Dedifferentiated amniotic fluid mesenchymal stem cell (primary cell): ENCODE data around the gene FTO.
"Not testable (repeated sequence)": the region's sequence is repeated elsewhere in the genome, so short reads cannot be mapped to it uniquely, and the experiment has no call there.

Experiments used
- DNase-seq: peaks from one replicate; pipeline ENCODE4 v3.0.0-alpha.2; 2016; ENCODE audit errors: extremely low spot score

Gene FTO

DNA sequence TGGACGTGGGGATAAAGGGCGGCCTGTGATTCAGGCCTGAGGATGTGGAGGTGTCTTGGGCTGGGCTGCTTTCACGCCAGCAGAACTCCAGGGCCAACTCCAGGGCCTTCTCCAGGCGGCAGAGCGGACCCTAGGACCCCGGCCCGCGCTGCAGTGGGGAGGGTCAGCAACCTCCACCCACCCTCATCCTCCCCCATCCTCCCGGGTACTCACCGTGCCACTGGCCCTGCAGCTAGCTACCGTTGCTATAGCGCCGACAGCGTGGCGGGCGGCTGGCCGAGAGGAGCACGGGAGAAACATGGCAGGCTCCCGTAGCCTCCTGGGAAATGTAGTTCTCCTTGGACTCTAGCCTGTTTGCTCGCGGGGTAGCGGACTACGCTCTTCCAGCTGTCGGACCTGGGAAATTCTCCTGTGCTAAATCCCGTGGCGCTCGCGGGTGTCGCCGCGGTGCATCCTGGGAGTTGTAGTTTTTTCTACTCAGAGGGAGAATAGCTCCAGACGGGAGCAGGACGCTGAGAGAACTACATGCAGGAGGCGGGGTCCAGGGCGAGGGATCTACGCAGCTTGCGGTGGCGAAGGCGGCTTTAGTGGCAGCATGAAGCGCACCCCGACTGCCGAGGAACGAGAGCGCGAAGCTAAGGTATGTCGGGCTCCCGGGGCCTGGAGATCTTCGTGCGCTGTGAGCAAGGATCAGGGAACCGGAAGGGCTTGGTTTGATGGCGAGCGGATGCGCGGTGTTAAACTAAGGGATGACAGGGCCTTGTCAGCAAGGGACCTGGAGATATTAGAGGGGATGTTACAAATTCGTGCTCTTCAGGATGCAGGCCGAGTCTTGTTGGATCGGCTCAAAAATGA is at the start of gene FTO, which contains the start of gene RPGRIP1L:
Gene FTO (plus strand): TSS at position 567 of the 855 bp plus-strand sequence.
Gene RPGRIP1L (minus strand): TSS at position 270 of the 855 bp plus-strand sequence. CDS start 3,136 bp downstream, outside the sequence.
- DNase-seq: peak; percentile 99

DNA sequence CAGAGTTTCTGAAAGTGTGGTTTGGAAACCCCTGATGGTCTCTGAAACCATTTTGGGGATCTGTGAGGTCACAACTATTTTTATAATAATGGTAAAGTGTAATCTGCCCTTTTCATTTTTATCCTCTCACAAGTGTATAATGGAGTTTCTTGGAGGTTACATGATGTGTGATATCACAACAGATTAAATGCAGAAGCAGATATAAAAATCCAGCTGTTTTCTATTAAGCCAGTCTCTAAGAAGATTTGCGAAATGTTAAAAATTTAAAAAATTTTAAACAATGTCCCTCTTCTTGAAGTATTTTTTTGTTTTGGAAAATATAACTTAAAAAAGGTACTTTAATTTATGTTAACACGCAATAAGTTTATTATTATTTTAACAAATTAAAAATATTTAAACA is 49.0 kb upstream of the FTO start:
- DNase-seq: no peak

DNA sequence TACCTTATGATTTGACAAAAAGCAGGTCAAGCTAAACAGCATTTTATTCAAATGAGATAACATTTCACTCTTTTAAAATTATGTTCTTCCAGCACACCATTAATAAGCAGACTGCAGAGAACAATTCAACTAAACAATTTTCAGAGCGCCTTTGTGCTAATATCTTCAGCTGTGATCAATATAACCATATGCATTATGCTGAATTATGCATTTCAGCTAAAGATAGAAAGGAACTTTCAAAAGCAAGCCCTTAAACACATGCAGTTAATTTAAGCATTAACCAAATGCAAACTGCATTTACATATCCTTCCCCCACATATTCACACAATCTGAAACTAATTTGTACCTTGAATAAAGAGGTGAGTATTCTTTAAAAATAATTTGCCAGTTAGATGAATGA is 41.9 kb upstream of the FTO start:
- DNase-seq: no peak

DNA sequence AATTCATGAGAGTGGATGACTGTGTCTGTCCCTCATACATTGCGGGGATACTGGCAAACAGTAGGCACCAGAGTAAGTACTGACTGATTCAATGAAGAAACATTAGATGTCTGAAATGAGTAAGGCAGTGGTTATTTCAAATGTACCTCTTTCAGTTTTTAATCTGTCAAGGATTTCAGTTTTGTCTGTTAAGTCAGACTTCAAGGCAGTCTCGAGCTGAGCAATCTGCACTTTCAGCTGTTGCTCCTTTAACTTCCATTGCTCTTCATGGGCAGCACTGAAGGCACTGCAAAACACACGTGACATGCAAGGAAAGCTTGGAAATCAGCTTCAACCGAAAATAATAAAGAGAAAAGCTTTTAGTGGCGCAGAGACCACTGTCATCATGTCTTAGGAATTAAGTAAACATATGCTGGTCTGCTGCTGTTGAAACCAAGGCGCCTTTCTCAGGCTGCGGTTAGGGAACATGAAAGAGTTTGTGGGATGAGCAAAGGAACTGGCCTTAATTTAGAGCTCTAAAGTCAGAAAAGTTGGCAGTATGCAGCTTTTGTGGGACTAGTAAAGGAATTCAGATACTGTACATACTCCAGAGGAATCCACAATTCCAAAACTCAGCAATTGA is 39.1 kb upstream of the FTO start:
- DNase-seq: peak; percentile 70

DNA sequence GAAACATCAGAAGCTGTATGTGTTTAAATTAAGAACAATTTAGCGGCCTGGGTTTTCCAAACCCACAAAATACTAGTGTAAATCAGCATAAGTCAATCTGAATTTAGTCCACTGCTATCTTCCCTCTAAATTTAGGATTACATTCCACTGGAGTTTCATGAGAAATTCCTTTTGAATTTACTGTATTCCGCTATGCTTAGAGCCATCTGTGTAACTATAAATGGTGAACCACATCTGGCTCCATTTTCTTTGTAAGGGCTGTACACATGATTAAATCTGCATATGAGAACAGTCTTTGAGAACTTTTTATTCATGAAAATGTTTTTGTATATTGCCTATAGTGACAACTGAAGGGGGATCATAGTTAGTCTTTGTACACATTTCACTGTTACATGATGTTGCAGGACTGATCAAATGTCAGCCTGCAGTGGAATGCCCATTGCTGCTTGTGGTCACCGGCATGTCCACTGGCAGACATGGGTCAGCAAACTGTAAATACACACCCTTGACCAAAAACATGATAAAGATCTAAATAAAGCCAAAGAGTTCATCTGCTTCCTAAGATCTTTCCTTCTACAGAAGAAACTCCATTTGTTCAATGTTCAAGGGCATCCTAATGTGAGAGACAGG is 37.1 kb upstream of the FTO start:
- peak; percentile 39 for DNase-seq

DNA sequence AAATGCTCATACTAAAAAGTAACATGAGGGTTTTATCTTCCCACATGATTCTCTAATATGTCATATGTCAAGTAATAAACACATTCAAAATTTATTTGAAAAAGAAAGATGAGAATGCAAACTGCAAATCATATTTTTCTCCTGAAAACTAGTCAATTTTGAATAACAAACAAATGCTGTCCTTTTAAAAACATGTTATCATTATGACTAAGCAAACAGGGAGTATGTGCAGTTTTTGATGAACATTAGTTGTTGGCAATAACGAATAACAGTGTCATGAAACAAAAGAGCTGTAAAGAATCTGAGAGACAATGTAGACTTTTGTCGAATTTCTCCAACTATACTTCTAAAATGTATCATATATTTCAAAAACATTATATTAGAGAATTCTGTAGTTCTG is 35.1 kb upstream of the FTO start:
- no peak for DNase-seq

DNA sequence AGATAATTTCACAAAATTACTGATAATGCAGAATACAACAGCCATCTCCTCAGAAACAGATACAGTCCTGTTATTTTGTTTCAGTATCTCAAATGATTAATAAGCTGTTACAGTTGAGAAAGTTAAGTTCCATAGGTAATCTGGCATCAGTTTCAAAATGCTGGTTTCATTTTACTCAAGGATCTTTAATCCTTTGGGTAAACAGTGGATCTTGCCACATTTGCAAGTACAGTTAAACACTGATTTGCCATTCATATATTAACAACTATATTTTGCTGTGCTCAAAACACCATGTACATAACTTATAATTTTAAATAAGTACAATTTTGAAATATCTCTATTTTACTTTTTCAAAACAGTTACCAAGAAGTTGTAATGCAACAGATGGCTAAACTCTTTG is 31.5 kb upstream of the FTO start:
- DNase-seq: no peak

DNA sequence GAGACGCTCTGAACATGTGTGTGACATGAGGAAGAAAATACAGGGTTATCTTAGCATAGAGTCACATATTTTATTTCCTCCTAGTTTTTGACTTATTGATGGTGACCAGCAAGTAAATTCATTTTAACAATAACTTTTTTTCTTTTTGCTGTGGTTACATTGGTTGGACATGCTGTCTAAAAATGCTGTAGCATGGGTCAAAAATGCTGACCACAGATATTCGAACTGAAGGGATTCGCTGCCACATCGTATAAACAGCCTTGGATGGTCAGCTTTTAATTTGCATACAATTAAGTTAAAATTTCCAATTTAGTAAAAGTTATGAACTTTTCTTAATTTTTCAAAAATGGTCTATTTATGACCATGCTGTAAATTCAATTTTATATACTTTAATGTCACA is 30.8 kb upstream of the FTO start:
- DNase-seq: no peak

DNA sequence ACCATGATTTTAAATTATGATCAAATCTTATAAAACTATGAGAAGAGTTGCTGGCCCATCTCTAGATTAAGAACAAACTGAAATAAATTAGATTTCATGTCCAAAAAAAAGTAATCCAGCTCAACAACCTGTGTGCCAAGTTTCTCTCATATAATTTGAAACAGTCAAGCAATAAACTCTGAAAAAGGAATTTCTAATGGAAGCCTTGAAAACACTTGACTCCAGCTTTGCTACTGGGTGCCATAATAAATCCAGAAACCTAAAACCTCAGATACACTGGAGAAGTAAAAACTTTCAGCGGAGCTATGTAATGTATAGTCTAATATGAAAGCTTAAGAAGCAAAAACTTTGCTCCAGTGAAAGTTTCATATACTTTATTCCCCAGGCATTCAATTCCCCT is 25.8 kb upstream of the FTO start:
- DNase-seq: no peak

DNA sequence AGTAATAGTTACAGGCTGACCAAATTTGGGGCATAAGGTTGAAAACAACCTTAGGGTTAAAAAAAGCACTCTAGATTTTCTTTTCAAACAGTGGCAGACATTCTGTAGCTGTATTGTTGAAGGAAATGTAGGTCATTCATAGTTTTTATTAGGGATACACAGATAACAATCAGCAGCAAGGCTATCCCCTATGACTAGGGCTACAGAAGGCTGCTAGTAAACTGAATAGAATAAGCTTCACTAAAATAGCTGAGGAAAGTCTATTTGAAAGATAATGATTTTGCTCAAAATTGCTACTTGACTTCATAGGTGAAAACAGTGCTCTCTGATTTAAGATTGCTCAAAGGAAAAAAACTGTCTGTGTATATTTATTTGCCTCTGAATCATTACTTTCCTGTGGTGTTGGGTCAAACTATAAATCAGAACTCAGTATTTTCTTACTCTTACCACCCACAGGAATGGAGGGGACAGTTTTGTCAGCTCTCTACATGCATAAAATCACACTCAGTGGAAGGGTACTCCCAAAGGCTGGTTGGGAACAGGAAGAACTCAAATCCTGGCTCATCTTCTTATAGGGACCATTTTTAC is 25.1 kb upstream of the FTO start:
- no peak for DNase-seq

DNA sequence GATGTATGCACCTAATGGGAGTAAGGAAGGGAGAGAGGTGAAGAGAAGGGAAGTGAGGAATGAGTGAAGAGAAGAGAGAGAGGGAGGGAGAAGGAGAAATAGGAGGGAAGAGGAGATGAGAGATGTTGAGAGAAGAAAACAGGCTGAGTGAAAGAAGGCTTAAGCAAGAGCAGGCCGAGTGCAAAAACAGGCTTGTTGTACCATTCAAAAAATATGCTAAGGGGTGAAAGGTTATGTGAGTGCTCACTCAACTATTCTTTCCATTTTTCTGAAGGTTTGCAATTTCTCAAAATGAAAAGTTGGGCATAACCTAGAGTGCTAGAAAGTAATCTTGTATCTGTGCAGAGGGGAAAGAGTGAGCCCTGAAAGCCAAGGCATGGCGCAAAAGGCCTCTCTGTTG is 23.2 kb upstream of the FTO start:
- DNase-seq: no peak

DNA sequence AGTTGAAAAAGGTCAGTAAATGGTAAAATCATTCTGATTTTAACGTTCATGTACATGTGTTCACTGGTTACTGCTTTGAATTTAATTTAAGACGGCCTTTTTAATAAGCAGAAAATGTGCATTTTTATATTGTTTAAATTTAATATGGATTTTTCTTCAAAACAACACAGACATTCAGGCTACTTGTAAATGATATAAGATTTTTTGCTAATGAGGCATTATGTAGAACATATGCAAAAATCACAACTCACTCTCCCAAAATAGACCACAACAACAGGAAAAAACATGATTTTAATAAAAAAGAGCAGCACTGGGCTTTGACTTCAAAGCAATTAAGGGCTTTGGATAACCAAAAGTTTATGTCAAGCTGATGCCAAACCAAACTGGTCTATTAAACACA is 22.6 kb upstream of the FTO start:
- no peak for DNase-seq

DNA sequence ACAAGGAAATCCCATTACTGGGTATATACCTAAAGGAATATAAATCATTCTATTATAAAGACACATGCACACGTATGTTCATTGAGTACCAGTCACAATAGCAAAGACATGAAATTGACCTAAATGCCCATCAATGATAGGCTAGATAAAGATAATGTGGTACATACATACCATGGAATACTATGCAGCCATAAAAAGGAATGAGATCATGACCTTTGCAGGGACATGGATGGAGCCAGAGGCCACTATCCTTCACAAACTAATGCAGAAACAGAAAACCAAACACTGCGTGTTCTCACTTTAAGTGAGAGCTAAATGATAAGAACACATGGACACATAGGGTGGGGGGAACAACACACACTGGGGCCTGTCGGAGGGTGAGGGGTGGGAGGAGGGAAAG is 18.6 kb upstream of the FTO start:
- DNase-seq: not testable (repeated sequence)

DNA sequence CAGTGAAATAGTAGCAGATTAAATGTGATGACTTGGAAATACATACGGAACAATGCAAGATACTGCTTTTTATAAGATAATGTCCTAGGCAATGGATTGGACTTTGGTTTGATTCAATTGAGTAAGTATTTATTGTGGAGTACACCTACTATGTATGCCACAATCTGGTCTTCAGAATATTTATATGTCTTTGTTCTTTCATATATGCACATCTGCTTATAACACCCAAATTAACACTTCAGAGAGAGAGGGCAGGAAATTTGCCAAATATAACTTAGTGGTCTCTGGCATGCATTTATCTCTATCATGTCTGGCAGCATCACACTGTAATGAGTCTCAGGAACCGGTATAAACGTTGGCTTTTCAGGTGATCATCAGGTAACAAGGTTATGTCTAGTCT is 17.2 kb upstream of the FTO start:
- no peak for DNase-seq

DNA sequence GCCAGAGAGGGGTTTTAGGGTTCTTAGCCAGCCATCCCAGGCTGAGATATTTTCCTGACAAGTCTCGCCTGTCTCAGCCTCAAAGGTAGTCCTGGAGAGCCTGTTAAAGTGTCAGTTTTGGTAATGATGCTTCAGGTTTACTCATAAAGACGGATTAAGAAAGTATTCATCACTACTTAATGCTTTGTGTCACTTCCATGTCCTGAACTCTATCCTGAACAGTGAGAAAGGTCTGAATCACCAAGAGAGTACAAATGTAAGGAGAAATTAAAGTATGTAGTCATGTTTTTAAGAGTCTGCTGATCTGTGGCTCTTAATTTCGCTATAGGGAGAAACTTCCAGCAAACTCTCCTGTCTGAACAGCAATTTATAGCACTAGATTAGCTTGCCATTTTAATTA is 14.3 kb upstream of the FTO start:
- DNase-seq: no peak

DNA sequence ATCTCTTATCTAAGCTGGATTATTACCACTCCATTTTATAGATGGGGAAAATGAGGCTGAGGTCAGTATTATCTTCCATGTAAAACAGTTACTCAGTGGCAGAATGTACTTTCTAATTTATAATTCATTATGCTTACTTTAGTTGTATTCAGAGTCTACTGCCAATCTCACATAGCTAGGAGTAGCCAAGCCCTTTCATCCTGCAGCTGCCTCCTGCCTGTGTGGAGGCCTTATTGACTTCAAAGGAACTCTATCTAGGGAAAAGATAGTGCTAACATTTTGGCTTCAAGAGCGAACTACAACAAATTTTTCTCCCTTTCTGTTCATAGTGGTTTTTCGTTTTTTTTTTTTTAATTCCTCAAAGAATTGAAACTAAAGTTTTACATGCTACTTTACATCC is 13.2 kb upstream of the FTO start:
- DNase-seq: no peak

DNA sequence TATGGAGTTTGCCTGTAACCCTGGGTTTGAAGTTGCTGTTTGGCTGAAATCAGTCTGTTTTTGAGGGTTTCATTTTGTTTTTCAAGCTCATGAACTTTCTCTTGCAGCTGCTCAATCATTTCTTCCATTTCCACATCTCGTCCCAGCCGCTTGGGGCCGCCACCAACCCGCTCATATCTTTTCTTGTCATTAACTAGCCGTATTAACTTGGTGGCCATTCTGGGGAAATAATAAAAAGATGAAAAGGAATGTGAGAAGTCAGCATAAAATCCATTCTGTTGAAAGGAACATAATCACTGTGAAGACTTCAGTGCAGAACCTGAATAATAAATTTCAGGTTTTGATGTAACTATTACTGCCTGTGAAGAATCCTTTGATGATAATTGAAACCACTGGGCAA is 11.8 kb upstream of the FTO start:
- DNase-seq: no peak

DNA sequence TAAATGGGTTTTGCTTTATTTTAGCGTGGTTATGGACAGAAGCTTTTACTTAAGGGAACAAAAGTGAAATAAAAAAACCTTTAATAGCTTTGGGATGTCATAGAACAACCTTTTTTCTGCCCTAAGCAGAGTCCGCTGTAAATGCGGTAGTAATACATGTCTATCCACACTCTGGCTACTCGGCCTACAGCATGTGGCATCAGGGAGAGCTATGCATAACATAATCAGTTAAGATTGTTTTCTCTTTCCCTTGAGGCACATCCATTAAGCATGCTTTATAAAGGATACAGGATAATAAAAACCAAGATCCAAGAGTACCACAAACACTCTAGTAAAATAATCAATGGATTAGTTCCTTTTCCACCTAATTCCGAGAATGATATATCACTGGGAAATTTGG is 10.6 kb upstream of the FTO start:
- DNase-seq: no peak

DNA sequence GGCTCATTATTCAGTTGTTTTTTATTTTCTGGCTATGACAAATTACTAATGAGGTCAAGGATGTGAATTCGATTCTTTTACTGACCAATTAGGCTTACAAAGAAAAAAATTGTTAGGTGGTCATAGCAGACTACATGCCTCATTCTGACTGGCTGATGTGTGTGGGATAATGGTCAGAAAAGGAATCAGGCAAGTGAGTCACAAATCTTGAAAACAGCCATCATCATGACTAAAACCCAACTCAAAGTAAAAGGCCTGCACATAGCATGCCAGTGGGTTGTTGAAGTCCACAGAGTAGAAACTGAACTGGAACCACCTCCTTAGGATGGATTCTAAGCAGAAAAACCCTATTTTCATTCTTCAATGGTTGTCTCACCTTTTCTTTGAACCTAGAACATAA is 8.9 kb upstream of the FTO start:
- DNase-seq: peak; percentile 35

DNA sequence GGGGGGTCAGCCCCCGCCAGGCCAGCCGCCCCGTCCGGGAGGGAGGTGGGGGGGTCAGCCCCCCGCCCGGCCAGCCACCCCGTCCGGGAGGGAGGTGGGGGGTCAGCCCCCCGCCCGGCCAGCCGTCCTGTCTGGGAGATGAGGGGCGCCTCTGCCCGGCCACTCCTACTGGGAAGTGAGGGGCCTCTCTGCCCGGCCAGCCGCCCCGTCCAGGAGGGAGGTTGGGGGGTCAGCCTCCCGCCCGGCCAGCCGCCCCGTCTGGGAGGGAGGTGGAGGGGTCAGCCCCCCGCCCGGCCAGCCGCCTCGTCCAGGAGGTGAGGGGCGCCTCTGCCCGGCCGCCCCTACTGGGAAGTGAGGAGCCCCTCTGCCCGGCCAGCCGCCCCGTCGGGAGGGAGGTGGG is 5.7 kb upstream of the FTO start:
- DNase-seq: not testable (repeated sequence)

DNA sequence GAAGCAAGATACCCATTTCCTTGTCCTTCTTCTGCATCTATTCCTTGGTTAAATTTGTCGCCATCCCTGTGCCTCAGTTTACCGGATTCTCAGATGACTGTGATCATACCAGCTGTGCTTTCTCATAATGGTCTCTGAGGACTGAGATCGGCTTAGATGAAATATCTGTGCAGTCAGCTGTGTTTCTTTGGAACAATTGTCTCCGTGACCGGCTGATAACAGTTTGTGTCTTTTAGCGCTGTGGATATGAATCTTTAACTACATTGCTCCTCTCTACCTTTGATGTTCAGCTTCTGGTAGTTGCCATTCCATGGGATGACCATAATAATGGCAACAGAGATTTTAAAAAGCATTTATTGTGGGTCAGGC is 473 bp downstream of the FTO start:
- DNase-seq: no peak

DNA sequence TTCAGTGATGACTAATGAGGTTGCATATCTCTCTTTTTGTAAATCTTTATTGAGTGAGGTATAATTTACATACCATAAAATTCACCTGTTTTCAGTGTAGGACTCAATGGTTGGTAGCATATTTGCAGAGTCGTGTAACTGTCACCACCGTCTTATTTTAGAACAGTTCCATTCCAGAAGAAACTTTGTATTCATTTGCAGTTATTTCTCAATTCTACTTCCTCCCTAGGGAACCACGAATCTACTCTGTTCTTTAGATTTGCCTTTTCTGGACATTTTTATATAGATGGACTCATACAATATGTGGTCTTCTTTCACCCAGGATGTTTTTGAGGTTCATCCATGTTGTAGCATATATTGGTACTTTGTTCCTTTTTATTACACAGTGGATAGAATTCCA is 3.7 kb downstream of the FTO start:
- DNase-seq: no peak

DNA sequence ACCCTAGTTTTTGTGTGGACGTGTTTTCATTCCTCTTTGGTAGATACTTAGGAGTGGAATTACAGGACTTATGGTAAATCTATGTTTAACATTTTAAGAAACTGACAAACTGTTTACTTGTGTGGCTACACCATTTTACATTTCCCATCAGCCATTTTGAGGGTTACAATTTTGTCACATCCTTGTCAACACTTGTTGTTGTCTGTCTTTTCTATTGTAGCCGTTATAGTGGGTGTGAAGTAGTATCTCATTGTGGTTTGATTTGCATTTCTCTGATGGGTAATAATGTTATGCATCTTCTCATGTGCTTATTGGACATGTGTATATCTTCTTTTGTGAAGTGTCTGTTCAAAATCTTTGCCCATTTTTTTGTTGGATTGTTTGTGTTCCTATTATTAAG is 4.5 kb downstream of the FTO start:
- DNase-seq: no peak
